HG03565 (cell line): ENCODE results near the gene TMEM244.
"Not testable (repeated sequence)": the region's sequence is repeated elsewhere in the genome, so short reads cannot be mapped to it uniquely, and the experiment has no call there.

Experiments used
- ATAC-seq: cut with Tn5 transposase; IDR thresholded peaks from one replicate; pipeline ENCODE4 v1.9.1; 2021; ENCODE audit warnings: mild to moderate bottlenecking, moderate library complexity; ENCODE audit not compliant: unreplicated experiment

Gene TMEM244

DNA sequence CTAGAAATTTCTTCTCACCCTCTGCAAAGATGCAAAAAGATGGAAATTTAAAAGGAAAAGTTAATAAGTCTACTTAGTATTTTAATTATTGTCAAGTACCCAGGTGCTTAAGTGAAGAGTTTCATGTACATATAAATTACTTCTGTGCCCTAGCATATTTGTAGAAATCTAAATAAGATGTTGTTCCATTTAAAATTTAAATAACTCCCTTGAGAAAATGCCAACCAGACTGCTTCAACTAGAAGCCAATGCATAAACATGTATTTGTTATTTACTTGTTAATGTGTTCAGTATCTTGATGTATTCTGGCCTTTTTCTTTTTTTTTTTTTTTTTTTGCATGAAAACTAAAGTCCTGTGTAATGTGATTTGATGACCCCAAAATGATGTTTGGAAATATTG is 6.3 kb upstream of the TMEM244 start:
- no peak for ATAC-seq

DNA sequence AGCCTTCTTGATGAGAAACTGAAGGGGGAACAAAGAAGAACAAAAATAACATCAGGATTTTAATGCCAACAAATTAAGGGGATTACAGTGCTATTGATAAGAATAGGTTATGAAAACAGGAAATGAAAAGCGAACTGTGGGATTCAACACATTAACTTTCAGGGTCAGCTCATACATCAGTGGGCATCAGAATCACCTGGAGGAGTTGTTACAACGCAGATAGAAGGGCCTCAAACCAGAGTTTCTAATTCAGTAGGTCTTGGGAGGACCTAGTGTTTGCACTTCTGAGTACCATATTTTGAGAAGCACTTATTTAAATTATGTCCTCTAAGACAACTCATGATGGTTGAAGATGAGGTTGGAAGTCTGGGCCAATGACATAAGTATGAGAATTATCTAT is 5.6 kb upstream of the TMEM244 start:
- ATAC-seq = no peak

DNA sequence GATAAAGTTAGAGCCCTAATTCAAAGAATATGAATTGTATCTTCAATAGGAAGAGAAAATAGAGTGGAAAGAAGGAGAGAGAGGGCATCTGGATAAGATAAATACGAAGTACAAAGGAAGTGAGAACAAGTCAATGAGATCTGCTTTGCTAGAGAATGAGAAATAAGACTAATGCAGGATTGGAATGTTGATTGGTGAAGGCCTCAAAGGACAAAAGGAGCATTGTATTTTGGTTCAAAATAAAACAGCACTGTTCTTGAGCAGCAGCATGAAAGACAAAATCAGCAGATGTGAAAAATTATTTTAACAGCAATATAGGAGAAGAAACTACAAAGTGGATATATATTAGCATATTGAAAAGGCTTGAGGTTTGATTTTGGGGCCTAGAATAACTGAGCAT is 5.1 kb upstream of the TMEM244 start:
- ATAC-seq = no peak

DNA sequence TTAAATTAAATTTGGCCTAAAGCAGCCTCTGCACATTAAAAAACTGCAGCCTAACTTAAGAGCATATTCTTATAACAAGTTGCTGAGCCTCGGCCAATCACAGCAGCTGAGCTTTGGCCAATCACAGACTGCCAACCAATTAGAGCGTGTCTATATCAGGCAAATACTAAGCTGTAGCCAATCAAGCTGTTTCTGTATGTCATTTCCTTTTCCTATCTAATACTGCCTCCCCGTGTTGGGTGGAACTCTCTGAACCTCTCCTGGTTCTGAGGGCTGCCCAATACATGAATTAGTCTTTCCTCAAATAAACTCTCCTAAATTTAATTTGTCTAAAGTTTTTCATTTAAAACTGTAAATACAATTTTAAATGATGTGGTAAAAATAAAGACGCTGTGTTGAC is 3.9 kb upstream of the TMEM244 start:
- no peak for ATAC-seq

DNA sequence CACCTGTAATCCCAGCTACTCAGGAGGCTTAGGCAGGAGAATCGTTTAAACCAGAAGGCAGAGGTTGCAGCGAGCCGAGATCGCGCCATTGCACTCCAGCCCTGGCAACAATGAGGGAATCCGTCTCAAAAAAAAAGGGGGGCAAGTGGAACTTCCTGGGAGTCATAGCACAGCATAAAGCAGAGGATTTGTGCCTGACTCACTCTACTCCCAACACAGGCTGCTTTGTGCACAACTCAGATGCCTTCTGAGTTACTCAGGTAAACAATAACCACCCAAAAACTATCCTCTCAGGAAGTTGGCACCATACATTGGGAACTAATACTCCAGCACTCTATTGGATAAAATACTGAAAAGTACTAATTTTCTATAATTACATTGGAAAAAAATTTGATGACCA is 2.5 kb upstream of the TMEM244 start:
- no peak for ATAC-seq

DNA sequence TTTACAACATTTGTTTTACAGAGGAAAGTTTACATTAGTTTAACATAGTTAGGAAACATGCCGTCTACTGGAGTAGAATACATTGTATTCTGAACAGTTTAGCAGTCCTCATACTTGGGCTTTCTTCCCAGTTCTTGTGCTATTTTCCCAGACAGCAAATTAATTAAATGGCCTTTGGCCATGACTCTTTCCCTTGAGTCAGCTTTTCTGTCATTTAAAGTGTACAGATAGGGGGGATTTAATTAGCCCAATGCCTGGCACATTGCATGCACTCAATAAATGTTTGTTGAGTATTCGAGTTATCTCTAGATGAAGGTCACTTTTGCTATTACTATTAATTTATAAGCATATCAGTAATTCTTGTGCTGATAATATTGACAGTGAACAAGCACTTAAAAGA is 1.6 kb downstream of the TMEM244 start:
- ATAC-seq = no peak

DNA sequence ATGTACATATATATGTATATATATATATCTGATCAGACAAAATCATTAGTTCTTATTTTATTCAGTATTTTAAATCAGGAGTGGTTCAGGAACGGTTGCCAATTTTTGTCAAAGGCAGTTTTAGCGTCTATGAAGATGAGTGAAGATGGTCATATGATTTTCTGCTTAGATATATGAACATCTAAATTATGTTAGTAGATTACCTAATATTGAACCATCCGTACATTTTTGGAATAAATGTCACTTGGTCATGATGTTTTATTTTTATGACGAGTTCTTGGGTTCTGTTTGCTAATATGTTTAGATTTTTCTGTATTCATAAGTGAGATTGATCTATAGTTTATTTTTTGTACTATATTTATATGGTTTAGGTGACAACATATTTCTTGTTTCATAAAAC is 3.3 kb downstream of the TMEM244 start:
- no peak for ATAC-seq

DNA sequence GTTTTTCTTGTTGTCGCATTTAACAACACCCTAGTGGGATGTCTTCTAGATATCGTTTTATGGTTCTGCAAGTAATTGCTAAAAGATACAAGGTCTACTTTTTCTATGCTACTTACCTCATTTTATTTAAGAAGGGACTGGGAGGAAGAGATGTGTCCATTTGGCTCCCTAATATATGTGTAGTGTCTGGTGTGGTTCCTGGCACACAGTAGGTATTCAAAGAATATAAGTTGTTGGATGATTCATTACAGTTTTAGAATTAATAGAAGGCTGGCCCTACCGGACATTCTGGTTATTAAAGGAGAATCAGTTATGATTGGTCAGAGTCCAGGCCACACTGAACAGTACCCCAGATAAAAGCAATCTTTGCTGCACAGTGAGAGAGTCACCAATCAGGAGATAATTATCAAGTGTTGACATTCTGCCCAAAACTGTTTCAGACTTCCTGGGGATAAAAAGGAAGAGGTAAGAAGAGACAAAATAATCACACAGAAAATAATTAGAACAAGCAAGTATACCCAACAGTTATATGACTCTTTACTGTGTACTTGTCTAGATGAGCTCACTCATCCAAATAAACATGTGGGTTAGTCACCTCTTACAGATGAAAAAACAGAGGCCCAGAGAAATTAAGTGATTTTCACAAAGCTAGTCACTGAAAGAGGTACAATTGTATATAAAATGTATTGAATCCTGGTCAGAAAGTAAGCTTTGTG is 7.0 kb downstream of the TMEM244 start:
- ATAC-seq = no peak

DNA sequence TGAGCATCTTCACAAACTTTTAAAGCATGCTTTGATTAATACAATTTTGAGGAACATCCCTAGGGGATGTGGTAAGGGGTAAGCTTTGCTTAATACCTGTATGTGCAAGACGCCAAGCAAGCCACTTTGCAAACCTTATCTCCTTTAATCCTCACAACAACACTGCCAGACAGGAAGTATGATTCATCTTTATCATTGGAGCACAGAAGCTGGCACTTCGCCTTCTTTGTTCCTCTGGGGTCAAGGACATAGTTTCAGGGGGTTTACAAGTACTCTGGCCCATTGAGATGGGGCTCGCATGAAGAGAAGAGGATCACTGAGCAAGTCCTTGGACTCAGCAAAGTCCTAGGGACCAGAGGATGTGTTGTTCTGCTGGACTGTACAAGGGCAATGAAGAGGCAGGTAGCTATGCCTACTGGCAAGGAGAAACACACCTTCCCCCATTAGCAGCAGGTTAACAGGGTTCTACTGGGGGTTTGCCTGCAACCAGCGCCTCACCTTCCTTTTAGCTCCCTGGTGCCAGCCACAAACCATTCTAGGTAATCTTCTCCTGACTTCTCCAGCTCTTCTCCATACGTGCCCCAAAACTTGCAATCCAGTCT is 8.8 kb downstream of the TMEM244 start:
- no peak for ATAC-seq

DNA sequence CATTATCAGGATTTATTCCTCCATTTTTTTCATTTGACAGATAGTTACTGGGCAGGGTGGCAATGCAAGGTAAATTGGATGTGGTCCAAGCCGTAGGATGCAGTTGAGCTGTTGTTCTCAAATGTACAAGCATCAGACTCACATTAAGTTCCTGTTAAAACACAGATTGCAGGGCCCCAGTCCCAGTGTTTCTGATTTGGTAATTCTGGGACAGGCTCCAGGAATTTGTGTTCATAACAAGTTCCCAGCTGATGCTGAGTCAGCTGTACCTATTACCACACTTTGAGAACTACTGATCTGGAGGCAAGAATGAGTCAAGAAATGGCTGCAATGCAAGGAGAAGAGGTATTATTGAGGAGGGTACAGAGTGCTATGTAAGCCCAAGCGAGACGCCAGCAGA is 11.7 kb downstream of the TMEM244 start:
- ATAC-seq = no peak

DNA sequence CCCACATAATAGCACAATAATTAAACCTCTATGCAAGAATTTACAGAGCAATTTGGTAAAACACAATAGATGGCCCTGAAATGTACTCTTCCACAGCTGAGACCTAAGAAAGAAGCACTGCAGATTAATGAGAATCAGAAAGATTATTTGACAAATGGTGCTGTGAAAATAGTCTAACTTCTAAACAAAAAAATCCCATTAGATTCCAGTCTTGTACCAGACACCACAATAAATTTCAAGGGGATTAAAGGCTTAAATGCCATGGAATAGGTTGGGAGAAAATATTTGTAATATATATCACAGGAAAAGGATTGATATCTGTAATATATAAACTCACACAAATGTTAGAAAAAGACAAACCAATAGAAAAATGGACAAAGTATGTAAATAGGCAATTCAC is 14.4 kb downstream of the TMEM244 start:
- ATAC-seq = no peak

DNA sequence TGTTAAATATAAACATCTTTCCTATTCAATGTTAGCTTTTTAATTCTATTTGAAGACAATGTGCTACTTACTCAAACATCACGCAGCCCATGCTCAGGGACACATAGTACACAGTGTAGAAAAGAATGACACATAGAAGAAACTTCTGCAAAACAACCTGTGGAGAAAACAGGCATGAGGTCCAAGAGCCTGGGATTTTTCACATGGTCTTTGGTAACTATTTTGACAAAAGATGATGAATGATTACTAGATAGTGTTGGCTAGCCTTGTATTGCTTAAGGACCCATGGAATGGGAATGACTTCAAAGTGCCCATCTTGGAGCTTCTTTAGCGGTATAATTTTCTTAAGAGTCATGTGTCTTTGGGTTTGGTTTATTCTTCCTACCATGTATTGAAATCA is 15.4 kb downstream of the TMEM244 start:
- ATAC-seq = no peak

DNA sequence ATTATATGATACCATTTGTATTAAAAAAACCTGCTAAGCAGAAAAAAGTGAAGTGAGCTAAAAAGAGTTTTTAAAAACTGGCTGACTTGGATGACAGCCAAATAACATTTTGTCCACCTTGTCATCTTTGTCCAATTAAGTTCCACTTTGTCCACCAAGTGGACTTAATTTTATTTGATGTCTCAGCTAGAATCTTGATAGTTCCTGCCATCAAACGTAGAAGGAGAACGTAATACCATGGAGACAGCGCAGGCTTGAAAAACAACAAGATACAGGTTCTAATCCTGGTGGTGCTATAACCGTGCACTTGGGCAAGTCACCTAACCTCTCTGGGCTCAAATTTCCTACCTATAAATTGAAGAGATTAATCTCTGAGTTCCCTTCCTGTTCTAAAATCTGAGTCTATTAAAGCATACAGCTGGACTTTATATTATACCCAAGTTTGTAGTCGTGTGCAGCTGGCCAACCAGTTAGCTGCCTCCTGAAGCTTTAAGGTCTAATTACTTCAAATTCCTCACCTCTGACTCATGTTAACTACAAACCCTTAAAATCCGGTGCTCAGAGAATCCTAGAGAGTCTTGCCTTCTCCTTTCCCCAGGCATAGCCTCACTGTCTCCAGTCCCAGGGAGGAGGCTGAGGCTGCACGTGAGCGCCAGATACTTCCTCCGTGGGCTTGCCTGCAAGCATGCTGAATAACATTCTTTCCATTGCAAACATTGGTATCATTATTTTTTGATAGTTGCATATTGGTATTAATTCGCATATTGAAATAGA is 16.8 kb downstream of the TMEM244 start:
- no peak for ATAC-seq

DNA sequence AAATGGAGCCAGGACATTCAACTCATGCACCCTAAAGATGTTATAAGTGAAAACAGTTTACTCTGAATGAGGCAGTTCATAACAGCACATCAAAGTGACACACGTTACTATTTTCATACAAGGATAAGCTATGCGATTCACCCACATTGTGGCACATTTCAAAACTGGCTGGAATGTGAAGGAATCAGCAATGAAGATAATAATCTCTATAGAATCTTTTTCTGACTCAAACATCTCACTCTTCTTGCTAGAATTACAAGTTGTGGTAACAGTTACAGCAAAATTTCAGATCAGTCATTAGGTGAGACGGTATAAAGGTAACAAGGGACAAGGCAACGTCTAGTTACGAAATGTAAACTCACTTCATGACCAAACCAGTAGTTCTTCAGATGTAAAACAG is 17.5 kb downstream of the TMEM244 start:
- ATAC-seq = no peak

DNA sequence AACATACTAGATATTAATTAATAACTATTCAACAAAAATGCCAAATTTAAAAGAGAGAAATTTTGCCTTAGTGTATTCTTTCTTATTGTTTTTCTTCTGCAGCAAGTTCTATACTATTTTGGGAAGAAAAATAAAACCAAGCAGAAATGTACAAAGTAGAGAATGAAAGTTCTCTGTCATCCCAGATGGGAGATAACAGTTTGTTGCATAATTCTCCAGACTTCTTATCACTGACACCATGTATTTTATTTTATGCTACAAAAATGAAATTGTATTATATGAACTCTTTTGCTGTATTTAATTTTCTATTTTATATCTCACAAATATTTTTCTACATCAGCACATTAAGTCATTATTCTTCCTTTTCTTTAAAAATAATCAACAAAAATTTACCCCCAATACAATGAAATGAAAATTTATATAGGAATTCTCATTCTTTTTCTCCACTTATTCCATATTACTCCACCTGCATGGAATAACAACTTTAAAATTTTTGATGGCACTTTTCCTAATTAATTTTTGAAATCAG is 18.2 kb downstream of the TMEM244 start:
- no peak for ATAC-seq

DNA sequence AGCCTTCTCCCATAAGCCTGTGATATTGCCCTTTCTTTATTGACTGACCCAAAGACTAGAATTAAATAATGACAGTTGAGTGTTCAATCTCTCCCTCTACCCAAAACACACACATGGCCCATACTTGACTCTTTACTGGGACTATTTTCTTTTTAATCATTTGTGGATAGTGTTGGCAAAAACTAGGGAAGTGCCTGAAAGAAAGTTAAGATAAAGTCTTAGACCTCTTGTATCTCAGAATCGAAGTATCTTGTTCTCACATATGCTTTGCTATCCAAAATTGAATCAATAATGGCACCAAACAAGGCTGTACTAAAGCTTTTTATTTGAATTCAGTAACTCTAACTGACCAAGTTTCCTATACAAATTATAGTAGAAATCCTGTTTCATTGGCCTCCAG is 19.0 kb downstream of the TMEM244 start:
- ATAC-seq = no peak

DNA sequence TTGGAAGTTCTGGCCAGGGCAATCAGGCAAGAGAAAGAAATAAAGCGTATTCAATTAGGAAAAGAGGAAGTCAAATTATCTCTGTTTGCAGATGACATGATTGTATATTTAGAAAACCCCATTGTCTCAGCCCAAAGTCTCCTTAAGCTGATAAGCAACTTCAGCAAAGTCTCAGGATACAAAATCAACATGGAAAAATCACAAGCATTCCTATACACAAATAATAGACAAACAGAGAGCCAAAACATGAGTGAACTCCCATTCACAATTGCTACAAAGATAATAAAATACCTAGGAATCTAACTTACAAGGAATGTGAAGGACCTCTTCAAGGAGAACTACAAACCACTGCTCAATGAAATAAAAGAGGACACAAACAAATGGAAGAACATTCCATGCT is 21.6 kb downstream of the TMEM244 start:
- ATAC-seq = not testable (repeated sequence)

DNA sequence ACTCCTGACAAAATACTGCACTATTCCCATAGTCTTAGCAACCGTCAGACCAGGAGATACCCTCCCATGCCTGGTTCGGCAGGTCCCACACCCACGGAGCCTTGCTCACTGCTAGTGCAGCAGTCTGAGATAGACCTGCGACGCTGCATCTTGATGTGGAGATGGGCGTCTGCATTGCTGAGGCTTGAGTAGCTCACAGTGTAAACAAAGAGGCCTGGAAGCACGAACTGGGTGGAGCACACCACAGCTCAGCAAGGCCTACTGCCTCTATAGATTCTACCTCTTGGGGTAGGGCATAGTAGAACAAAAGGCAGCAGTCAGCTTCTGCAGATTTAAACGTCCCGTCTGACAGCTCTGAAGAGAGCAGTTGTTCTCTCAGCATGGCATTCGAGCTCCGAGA is 25.4 kb downstream of the TMEM244 start:
- no peak for ATAC-seq

DNA sequence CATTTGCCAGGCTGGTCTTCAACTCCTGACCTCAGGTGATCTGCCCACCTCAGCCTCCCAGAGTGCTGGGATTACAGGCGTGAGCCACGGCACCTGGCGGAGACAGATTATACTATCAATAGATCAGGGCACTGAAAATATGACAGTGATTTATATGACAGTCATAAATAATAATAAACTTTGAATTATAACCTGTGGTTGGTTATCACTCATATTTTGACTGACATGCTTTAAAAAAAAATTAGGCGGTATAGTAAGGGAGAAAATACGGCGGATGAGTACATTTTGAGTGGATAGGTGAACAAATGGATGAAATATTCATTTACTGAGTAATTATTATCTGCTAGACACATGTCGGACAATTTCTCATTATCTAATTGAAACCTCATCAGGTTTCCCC is 28.8 kb downstream of the TMEM244 start:
- no peak for ATAC-seq

DNA sequence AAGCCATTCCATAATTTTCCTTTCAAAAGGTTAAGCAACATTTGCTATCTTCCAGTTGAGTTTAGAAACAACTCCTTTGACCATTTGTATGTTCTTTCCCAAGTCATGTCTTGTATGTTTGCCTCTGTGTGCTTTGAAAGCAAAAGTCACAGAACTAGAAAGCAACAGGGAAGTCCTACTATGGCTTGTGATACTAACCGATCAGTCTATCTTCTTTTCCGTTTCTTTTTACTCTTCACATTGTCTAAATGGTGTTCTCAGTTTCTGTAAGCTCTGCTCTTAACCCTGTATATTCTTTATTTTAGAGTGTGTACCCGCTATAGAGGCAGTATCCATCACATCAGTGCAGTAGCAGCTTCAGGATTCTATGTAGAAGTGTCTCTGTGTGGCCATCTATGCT is 32.9 kb downstream of the TMEM244 start:
- no peak for ATAC-seq

DNA sequence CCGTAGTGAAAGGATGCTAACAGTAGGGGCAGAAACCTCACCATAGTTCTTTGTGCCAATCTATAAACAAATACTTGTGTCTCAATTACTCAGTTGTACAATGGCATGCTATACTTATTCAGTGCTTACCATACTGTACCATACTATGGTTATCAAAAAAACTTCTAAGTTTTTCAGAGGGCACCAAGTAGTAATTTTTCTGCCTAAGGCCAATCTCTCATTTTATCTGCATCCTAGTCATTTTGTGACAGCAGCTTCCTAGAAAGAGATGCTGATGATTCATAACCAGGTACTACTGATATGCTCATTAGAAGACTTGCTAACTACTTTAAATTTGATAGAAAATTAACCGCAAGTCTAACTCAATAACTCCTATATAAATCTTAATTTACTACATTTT is 42.9 kb downstream of the TMEM244 start:
- no peak for ATAC-seq

DNA sequence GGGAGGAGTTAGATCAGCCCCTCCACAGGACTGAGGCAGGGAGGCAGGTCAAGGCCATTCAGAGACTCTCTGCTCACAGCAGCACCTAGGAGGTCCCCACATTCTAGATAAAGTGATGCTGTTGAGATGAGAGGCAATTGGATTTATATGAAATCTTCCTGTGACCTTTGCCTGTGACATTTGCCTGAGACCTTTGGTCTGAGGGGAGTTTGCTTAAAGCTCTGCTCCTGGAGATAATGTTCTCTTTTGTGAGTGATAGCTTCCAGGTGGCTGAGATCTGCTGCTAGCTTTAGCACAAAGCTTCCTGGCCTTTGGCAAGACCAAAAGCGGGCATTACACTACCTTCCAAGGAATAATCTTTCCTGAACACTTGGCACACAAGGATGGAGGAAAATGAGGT is 43.3 kb downstream of the TMEM244 start:
- ATAC-seq = no peak
